NCI-H146 treated with DMSO at 0.1 percent for 48 hours (cell line): ENCODE results near the gene PLXND1.

Experiments
- DNase-seq: peaks from one replicate; lab custom pipeline; 2025; ENCODE audit not compliant: unreplicated experiment; lab: John Stamatoyannopoulos, UW

Gene PLXND1

DNA sequence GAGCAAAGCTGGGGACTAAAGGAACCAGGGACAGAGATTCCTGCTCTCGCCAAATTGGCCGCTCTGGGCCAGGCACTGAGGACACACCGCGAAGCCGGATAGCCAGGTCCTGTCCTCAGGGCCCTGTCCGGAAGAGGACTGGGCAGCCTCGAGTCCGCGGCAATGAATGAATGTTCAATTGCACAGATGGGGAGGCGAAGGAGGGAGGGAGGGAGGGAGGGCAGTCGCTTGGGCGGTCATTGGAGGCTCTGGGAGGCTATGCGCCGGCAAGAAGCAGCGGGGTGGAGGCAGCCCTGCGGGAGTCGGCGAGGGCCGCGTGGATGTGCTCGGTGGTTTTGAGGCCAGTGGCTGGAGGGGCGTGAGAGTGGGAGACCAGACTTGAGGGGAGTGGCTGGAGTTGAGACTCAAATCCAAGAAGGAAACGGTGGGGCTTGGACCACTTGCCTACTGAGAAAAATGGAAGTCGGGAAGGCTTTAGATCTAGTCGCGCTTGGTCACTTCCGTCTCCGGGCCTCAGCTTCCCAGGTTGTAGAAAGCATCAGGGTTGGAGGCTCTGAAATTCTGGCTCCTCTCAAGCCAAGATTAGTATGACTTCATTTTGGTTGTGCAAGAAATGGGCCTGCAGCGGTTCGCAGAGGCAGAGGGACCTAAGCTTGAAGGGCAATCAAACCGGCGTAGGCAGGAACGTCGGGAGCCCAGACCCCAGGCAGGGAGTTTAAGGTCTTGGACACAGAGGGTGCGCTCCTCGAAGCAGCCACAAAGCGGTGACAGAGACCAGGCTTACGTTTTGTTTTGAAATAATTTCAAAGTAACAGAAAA, 21.1 kb upstream of the PLXND1 start:
- DNase-seq, result peak; percentile 85

DNA sequence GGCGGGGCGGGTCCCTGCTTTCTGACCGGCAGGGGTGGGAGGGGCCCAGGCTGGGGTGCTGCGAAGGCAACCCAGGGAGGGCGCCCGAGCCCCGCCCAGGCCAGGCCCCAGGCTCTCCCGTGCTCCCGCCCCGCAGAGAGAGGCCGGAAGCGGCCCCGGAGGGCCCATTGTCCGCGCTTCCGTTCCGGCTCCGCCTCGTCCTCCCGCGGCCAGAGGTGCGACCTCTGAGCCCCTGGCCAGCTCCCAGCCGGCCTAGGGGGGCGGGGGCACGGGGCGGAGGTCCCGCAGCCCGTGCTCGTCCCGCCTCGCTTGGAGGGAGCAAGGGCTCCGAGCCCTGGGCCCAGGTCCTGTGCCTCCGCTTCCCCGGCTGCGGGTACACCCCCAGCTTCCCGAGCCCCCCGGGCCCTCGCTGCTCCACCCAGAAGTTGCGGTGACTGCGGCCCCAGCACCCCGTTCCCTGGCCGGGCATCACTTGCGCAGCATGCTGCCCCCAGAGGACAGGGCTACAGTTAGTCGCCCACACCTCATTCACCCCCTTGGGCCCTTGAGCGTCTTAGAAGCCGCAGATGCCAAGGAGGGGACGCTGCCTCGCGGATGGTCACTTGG, 20.4 kb upstream of the PLXND1 start:
- peak; percentile 90 for DNase-seq

GRCh38 chr3:129625072-129625874, 18.8 kb upstream of the PLXND1 start:
- no peak for DNase-seq

- no peak for DNase-seq
Measured at GRCh38 chr3:129624347-129625071, 18.0 kb upstream of the PLXND1 start.

DNA sequence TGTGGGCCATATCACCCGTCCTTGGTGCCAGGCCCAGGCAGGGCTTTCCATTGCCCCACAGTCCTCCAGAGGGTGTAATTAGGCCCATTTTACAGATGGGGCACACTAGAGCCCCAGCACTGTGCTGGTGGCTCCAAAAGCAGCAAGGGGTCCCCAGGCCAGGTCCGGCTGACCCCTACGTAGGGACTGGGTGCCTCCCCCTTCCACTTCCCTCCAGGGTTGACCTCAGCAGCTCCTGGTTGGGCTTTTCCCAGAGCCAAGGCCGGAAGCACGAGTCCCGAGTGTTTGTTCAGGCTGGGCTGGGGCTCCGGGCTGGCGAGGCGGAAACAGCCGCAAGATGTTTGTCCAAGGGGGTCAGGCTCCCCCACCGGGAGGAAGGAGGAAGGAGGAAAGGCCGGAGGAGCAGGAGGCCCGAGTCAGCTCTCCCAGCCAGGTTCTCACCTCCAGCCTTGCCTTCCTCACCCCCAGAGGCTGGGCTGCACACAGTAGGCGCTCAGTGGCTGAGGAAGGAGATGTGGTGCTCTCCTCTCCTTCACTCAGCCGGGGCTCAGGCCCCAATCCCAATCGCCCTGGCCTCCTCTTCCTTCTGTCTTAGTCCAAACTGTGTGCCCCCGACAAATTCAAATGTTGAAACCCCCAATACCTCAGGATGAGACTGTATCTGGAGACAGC, 17.1 kb upstream of the PLXND1 start:
- DNase-seq, result no peak

DNA sequence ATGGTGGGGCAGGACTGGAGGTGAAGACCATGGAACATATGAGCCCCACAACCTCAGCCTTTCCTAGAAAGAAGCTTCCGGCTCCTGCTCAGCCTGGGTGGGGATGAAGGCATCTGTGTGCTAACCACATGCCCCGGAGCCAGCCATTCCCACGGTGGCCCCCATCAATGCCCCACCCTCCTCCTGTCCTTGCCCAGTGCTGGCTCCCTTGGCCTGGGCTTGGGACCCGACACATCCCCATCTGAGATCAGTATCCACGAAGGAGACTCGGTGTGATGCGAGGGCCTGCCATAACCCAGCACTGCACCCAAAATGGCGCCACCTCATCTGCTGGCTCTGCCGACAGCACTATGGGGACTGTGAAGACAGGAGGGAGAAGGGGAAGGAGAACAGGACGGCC, 16.5 kb upstream of the PLXND1 start:
- no peak for DNase-seq

GRCh38 chr3:129622226-129622874, 15.9 kb upstream of the PLXND1 start:
- DNase-seq, result no peak

DNA sequence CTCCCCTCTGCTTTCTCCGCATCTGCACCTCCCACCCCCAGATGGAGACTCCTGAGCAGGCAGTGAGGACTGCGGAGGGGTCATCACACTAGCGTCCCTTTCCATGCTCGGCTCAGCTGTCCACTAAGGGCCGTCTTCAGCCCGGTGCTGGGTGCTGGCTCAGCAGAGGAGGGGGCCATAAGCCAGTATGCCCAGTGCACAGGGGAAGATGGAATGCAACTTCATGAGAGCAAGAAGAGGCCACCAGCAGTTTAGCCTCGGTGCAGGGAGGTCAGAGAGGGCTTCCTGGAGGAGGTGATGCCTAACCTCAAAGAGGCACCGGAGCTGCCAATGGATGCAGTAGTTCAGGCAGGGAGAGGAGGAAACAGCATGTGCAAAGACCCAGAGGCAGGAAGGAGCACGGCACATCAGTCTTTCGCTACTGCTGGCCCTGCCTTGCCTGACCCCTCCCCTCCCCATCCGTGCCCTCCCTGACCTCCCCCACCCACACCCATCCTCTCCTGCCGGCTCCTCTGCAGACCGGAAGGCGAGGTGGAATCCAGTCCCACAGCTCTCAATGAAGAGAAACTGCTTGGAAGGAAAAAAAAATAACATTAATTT, 15.2 kb upstream of the PLXND1 start:
- DNase-seq, result no peak

GRCh38 chr3:129620828-129621559, 14.5 kb upstream of the PLXND1 start:
- DNase-seq, result no peak

GRCh38 chr3:129619726-129620162, 13.3 kb upstream of the PLXND1 start:
- no peak for DNase-seq

DNA sequence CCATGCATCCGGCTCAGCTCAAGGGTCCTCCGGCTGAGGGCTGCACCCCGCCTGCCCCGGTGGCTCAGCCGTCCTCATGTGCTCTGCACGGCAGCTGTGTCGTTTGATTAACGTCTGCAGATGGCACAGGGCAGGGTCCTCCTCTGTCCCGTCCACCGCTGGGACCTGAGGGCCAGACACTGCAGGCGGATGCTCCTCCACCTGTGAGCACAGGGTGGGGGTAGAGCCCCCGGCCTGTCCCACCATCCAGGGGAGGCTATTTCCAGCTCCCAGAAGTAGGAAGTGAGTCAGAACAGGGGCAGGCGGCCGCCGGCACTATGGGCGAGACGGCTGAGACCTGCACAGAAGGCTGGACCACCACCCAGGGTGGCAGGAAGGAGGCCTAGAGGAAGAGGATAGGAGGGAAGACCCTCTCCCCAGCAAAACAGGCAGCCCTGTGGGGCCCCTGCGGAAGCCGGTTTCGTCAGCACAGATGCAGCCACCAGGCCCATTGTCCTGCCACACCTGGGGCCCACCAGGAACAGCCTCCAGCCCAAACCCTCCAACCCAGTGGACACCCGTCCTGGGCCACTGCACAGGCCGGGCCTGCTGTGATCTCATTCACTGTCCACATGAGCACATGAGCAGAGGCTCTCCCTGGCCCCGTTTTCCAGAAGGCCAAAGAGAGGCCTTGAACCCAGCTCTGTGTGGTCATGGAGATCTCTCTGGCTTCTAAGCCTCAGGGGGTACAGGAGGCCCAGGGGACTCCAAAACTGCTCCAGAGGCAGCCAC, 12.6 kb upstream of the PLXND1 start:
- no peak for DNase-seq

DNA sequence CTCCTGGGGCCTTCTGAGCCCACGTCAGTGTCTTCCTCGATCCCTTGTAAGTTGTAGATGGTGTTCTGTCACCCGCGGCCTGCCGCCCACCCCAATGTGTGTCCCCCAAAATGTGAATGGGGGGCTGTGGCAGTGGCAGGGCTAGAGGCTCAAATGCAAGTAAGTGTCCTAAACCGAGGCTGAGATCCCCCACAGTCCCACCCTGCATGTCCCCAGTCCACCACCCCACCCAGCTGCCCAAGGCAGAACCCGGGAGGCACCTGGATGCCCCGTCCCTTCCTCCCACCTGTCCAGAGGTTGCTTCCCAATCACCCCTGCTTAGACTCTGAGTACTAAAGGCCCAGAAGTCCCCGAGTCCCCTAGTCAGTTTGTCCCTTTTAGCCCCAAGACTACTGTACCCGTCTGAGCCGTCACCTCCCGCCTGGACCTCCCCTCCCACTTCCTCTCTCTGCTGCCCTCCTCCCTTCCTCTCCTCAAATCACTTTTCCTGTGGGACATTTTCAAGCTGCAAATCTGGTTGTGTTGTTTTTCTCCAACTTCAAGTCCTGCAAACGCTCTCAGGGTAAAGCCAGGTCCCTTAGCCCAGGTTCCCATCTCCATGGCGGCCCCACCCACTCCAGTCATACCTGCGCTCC, 11.8 kb upstream of the PLXND1 start:
- no peak for DNase-seq

GRCh38 chr3:129617381-129618185, 11.1 kb upstream of the PLXND1 start:
- no peak for DNase-seq

DNA sequence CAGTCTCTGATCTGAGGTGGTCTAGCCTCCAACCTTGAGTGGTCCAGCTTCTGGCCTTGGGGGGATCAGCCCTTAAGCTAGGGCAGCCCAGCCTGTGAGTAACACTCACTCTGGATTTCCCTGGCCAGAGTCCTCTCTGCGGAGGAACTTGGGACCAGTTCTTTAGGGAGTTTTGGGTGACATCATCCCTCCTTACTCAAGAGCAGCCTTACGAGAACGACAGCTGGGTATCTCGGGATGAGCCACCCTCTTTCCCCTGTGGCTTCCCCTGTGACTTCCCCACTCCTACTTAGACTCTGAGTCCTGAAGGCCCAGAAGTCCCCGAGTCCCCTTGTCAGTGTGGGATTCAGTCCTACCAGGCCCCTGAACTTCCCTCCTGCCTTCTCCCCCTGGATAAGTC, 10.2 kb upstream of the PLXND1 start:
- no peak for DNase-seq

- no peak for DNase-seq
Measured at GRCh38 chr3:129616291-129616690, 9.8 kb upstream of the PLXND1 start.

DNA sequence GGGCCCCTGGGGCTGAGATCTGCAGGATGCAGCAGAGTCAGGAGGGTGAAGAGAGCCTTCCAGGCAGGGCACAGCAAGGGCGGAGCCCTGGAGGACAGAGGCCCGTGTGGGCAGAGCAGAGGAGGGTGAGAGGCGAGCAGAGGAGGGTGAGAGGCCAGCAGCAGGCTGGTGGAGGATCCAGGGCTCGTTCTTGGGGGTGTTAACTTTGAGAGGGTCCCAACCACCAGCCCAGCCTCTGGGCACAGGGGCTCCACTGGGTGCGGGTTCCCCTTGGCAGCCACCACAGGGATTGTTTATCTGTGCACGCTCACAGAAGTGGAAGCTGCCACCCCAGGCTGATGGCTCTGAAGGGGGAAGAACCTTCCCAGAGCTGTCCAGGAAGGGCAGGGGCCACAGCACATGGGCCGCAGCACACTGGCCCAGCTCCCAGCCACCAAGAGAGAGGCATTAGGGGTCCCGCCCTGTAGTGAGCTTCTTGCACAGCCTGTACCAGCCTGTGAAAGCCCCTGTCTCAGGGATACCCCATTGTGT, 9.3 kb upstream of the PLXND1 start:
- DNase-seq, result no peak

- no peak for DNase-seq
Measured at GRCh38 chr3:129614927-129615363, 8.5 kb upstream of the PLXND1 start.
